B cell (primary cell): ENCODE measurements around the gene LUZP1. TPM values are rescaled to one million over a fixed set of nuclear protein-coding genes. Genes with fewer than 3 reads are reported as not detected.

Experiments
- ATAC-seq: fragments of 200-7000 bp; cut with Tn5 transposase; one replicate; pipeline ENCODE4 v1.10.0; 2021; ENCODE audit warnings: low read depth, mild to moderate bottlenecking, moderate number of reproducible peaks, moderate library complexity
- CTCF ChIA-PET: fragments of 350-600 bp; sonication (Branson Sonifier 250); formaldehyde crosslinking; loops from one replicate; lab custom pipeline; 2021; ENCODE audit warnings: antibody characterized with exemption, inconsistent platforms; lab: Charles Lee
- POLR2A ChIA-PET: fragments of 350-600 bp; sonication (Branson Sonifier 250); formaldehyde crosslinking; loops from one replicate; lab custom pipeline; 2021; ENCODE audit warnings: antibody characterized with exemption; lab: Charles Lee
- DNase-seq: peaks from one replicate; pipeline ENCODE4 v3.0.0; 2013
- H2AFZ ChIP-seq: 2 replicates; pipeline ENCODE4 v1.6.1; 2012; ENCODE audit warnings: mild to moderate bottlenecking, low read depth, low read length; ENCODE audit not compliant: insufficient read depth, poor library complexity, severe bottlenecking
- H3K27ac ChIP-seq, 2 donors: 1 replicate in 1 of 2; 2 replicates in 1 of 2; pipeline ENCODE4 v1.5.1; 2012 to 2013; ENCODE audit warnings: low read length in 2 of 2, mild to moderate bottlenecking in 2 of 2, moderate library complexity in 1 of 2
- H3K27me3 ChIP-seq, 4 experiments: fragments of 200-600 bp in 1 of 4; sonication (generic) in 1 of 4; replicated peaks in 1 of 4; 1 replicate in 2 of 4; 2 replicates in 2 of 4; pipeline versions ENCODE4 v1.6.1 to v1.7.0; 2013 to 2016; ENCODE audit warnings: low read length in 3 of 4, mild to moderate bottlenecking in 2 of 4, mixed read lengths in 1 of 4, moderate library complexity in 1 of 4; ENCODE audit not compliant: insufficient read depth in 4 of 4, control insufficient read depth in 3 of 4; ENCODE audit errors: control extremely low read depth in 1 of 4
- H3K36me3 ChIP-seq, 2 experiments: replicated peaks in 1 of 2; 1 replicate in 1 of 2; 2 replicates in 1 of 2; pipeline versions ENCODE4 v1.6.1 to v1.7.1; 2013; ENCODE audit warnings: low read length in 1 of 2; ENCODE audit not compliant: insufficient read depth in 2 of 2, control insufficient read depth in 1 of 2; ENCODE audit errors: control extremely low read depth in 1 of 2, extremely low read depth in 1 of 2
- H3K4me1 ChIP-seq, 2 donors: fragments of 200-600 bp in 1 of 2; sonication (generic) in 1 of 2; 1 replicate in 1 of 2; 2 replicates in 1 of 2; pipeline versions ENCODE4 v1.5.1 to v1.6.1; 2013 to 2017; ENCODE audit warnings: low read length in 2 of 2; ENCODE audit not compliant: control insufficient read depth in 2 of 2, insufficient read depth in 2 of 2
- H3K4me2 ChIP-seq: replicated peaks from 2 replicates; pipeline ENCODE3; 2012; ENCODE audit warnings: mild to moderate bottlenecking, low read depth, low read length; ENCODE audit not compliant: poor library complexity, severe bottlenecking
- H3K4me3 ChIP-seq, 5 experiments: fragments of 200-600 bp in 1 of 5; sonication (generic) in 1 of 5; 1 replicate in 3 of 5; 2 replicates in 2 of 5; pipeline versions ENCODE4 v1.5.1 to v1.7.0; 2011 to 2016; ENCODE audit warnings: low read length in 4 of 5, mild to moderate bottlenecking in 4 of 5, low read depth in 2 of 5, control low read depth in 1 of 5, moderate library complexity in 1 of 5; ENCODE audit not compliant: insufficient read depth in 1 of 5; ENCODE audit errors: control extremely low read depth in 1 of 5, extremely low read depth in 1 of 5
- H3K79me2 ChIP-seq: fragments of 200-600 bp; sonication (generic); one replicate; pipeline ENCODE4 v1.6.0; 2016; ENCODE audit warnings: low read length; ENCODE audit not compliant: control insufficient read depth, insufficient read depth
- H3K9ac ChIP-seq: fragments of 200-600 bp; sonication (generic); 2 replicates; pipeline ENCODE4 v1.6.1; 2017; ENCODE audit warnings: mild to moderate bottlenecking, low read length, moderate library complexity
- H3K9me3 ChIP-seq, 3 donors: one replicate each; pipeline versions ENCODE4 v1.6.1 to v1.7.1; 2013; ENCODE audit warnings: low read length in 2 of 3; ENCODE audit not compliant: control insufficient read depth in 2 of 3, insufficient read depth in 1 of 3; ENCODE audit errors: control extremely low read depth in 1 of 3
- H4K20me1 ChIP-seq: 2 replicates; pipeline ENCODE4 v1.6.0; 2012; ENCODE audit warnings: mild to moderate bottlenecking, low read length; ENCODE audit not compliant: insufficient read depth, control insufficient read depth, poor library complexity, severe bottlenecking
- H3K27ac Mint-ChIP-seq: one replicate; pipeline ENCODE4 v1.8.0; 2021; ENCODE audit warnings: mixed read lengths
- H3K27me3 Mint-ChIP-seq: one replicate; pipeline ENCODE4 v1.8.0; 2021; ENCODE audit warnings: mixed read lengths
- H3K4me1 Mint-ChIP-seq: one replicate; pipeline ENCODE4 v1.8.0; 2021; ENCODE audit warnings: mixed read lengths
- H3K4me3 Mint-ChIP-seq: one replicate; pipeline ENCODE4 v1.8.0; 2021; ENCODE audit warnings: mixed read lengths
- H3K9me3 Mint-ChIP-seq: one replicate; pipeline ENCODE4 v1.8.0; 2022; ENCODE audit warnings: mixed read lengths; ENCODE audit not compliant: insufficient read depth
- EZH2 ChIP-seq: IDR thresholded peaks from 2 replicates; pipeline ENCODE4 v1.6.1; 2012; ENCODE audit warnings: borderline replicate concordance, low read depth, mild to moderate bottlenecking, moderate library complexity, low read length; ENCODE audit not compliant: insufficient read depth, poor library complexity, severe bottlenecking
- WGBS: methylation state at CpG from one replicate; pipeline ENCODE4 v1.1.5; 2013; ENCODE audit warnings: missing lambda C conversion rate; ENCODE audit not compliant: insufficient coverage; 5-methylcytosine and 5-hydroxymethylcytosine counted together
- intact Hi-C: fragments of 100-400 bp; cut with micrococcal nuclease; formaldehyde crosslinking; loops from one replicate; pipeline ENCODE4 v1.10.0; 2022
- polyA plus RNA-seq: library from polyadenylated mRNA; depleted of rRNA; stranded (reverse); fragments of >200 nt; gene quantifications from 2 replicates; pipeline ENCODE4 v1.2.3, GENCODE V29; 2012
- total RNA-seq, 2 donors: library from RNA; stranded (reverse); fragments of 120-200 nt in 1 of 2; gene quantifications; 1 replicate in 1 of 2; 2 replicates in 1 of 2; pipeline versions ENCODE4 v1.2.3 to v1.2.4, GENCODE V29; 2013 to 2022
- TF ChIP-seq, protein P1 (sequence below): fragments of 200-600 bp; IDR thresholded peaks from one replicate; pipeline ENCODE4 v1.8.0; 2022; ENCODE audit warnings: antibody characterized with exemption, mild to moderate bottlenecking

Gene LUZP1
- total and polyA plus RNA-seq, 2 donors (not counting 1 experiment from before 2014, with no cell fraction given) = 2.0 to 12.9 TPM

DNA sequence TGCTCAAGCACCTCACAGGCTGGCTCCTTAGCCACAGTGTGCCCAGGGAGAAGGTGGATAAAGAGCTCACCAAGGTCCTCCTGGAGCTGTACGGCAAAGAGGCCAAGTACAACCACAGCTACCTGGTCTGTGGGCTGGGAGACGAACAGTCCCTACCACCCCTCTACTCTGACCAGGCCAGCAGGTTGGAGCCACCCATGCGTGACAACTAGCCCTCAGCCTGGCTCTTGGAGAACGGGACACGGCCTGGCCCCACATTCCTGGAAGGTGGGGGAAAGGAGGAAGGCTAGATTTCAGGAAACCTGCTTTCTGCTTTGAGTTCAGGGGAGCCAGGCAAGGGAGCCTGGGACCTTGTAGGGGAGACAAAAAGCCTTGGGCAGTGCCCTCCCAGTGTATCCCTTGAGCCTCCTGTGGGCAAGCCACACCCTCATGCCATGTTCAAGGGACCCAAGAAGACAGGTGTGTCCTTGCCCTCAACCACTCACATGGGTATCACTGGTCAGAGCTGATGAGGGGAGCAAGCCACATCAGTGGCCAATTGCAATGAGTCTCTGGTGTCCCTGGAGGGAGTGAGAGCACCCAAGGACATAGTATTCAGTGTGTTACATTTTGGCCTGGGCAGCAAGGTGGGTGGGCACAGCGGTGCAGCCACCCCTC lies 27.6 kb downstream of the LUZP1 start:
- Histone ChIP-seq H3K4me1 (no peaks in the 10 kb centered on the region), H3K36me3 (no peaks in the 10 kb centered on the region), H3K4me2 (no peak overlapping the region), H3K27me3 (no peaks in the 10 kb centered on the region), H2AFZ (no peak overlapping the region), H3K27ac (no peak overlapping the region), H4K20me1 (peaks cover 8% of the 10 kb centered on the region), H3K79me2 (peaks cover 45% of the 10 kb centered on the region), H3K9me3 (no peaks in the 10 kb centered on the region), H3K4me3 (no peak overlapping the region), H3K9ac (no peak overlapping the region)
- intact Hi-C loops = no loop called here
- H3K4me1 Mint-ChIP-seq = no peaks in the 10 kb centered on the region
- H3K27me3 Mint-ChIP-seq = no peaks in the 10 kb centered on the region
- H3K9me3 Mint-ChIP-seq = no peaks in the 10 kb centered on the region
- ChIA-PET CTCF (no interaction called here), POLR2A (no interaction called here)
- WGBS = 100% methylated on average over 5 of the region's 6 CpGs
- no peak for DNase-seq
- no peak overlapping the region for H3K4me3 Mint-ChIP-seq
- ATAC-seq = no peak
- no peak overlapping the region for H3K27ac Mint-ChIP-seq
- TF ChIP-seq, protein P1, sequence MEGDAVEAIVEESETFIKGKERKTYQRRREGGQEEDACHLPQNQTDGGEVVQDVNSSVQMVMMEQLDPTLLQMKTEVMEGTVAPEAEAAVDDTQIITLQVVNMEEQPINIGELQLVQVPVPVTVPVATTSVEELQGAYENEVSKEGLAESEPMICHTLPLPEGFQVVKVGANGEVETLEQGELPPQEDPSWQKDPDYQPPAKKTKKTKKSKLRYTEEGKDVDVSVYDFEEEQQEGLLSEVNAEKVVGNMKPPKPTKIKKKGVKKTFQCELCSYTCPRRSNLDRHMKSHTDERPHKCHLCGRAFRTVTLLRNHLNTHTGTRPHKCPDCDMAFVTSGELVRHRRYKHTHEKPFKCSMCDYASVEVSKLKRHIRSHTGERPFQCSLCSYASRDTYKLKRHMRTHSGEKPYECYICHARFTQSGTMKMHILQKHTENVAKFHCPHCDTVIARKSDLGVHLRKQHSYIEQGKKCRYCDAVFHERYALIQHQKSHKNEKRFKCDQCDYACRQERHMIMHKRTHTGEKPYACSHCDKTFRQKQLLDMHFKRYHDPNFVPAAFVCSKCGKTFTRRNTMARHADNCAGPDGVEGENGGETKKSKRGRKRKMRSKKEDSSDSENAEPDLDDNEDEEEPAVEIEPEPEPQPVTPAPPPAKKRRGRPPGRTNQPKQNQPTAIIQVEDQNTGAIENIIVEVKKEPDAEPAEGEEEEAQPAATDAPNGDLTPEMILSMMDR = no peak
- TF ChIP-seq EZH2 = no peak

DNA sequence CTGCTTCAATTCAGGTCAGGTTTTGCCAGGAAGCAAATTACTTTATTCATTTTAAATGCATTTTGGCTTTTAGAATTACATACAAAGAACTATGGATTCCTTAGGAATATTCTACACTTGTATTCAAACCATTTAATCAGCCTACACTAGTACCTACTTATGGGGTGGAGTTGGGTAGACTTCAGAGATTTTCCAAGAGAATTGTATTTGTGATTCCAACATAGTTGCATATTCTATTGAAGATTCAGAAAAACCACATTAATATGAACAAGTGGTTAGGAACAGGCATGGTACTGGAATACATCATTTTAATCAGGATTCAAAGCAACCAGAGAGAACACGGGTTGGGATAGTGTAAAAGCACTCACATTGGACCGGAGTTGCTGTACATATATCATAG lies 33.4 kb downstream of the LUZP1 start:
- H3K9me3 Mint-ChIP-seq = no peaks in the 10 kb centered on the region
- intact Hi-C loops = no loop called here
- ATAC-seq = no peak

More for the DNA sequence above, 33.4 kb downstream of the LUZP1 start:
- TF ChIP-seq EZH2 = no peak
- TF ChIP-seq, protein P1 = no peak
- Histone ChIP-seq H3K79me2 (peaks cover 21% of the 10 kb centered on the region), H3K9ac (no peak overlapping the region), H4K20me1 (no peaks in the 10 kb centered on the region), H3K27ac (no peak overlapping the region), H3K4me2 (no peak overlapping the region), H2AFZ (no peak overlapping the region), H3K27me3 (no peaks in the 10 kb centered on the region), H3K4me3 (no peak overlapping the region), H3K9me3 (no peaks in the 10 kb centered on the region), H3K4me1 (no peaks in the 10 kb centered on the region), H3K36me3 (no peaks in the 10 kb centered on the region)
- no CpG with 5 or more reads among the region's 2 CpGs for WGBS
- ChIA-PET CTCF (no interaction called here), POLR2A (no interaction called here)
- no peak overlapping the region for H3K4me3 Mint-ChIP-seq
- no peak for DNase-seq
- no peaks in the 10 kb centered on the region for H3K27me3 Mint-ChIP-seq
- no peak overlapping the region for H3K27ac Mint-ChIP-seq
- H3K4me1 Mint-ChIP-seq = no peaks in the 10 kb centered on the region
